Trophoblast cell (in vitro differentiated cells and primary cell): ENCODE data around the gene UFD1.

Experiments
- DNase-seq, 2 donors: peaks; one replicate each; pipeline ENCODE4 v3.0.0-alpha.2; 2016
- H2AFZ ChIP-seq: 2 replicates; pipeline ENCODE4 v1.6.1; 2013; ENCODE audit warnings: low read length, moderate library complexity, mild to moderate bottlenecking; ENCODE audit not compliant: insufficient read depth, poor library complexity
- H2AK5ac ChIP-seq: 2 replicates; pipeline ENCODE4 v1.6.1; 2013; ENCODE audit warnings: mild to moderate bottlenecking, low read length
- H2BK120ac ChIP-seq: 2 replicates; pipeline ENCODE4 v1.6.1; 2013; ENCODE audit warnings: low read length, mild to moderate bottlenecking, moderate library complexity; ENCODE audit not compliant: insufficient read depth, poor library complexity
- H2BK12ac ChIP-seq: 2 replicates; pipeline ENCODE4 v1.6.1; 2013; ENCODE audit warnings: mild to moderate bottlenecking, low read length, moderate library complexity
- H2BK5ac ChIP-seq: 2 replicates; pipeline ENCODE4 v1.6.1; 2013; ENCODE audit warnings: low read length, low read depth, moderate library complexity, mild to moderate bottlenecking; ENCODE audit not compliant: poor library complexity
- H3K14ac ChIP-seq: 2 replicates; pipeline ENCODE4 v1.6.1; 2013; ENCODE audit warnings: mild to moderate bottlenecking, low read length
- H3K18ac ChIP-seq: 2 replicates; pipeline ENCODE4 v1.6.1; 2013; ENCODE audit warnings: mild to moderate bottlenecking, low read length
- H3K23ac ChIP-seq: 2 replicates; pipeline ENCODE4 v1.6.1; 2013; ENCODE audit warnings: low read length
- H3K27ac ChIP-seq: 2 replicates; pipeline ENCODE4 v1.5.1; 2013; ENCODE audit warnings: low read depth, mild to moderate bottlenecking, inconsistent platforms, low read length, moderate library complexity
- H3K27me3 ChIP-seq: 2 replicates; pipeline ENCODE4 v1.6.1; 2013; ENCODE audit warnings: inconsistent platforms, mild to moderate bottlenecking, low read length, moderate library complexity; ENCODE audit not compliant: insufficient read depth
- H3K36me3 ChIP-seq, 2 experiments: 1 replicate in 1 of 2; 2 replicates in 1 of 2; pipeline ENCODE4 v1.6.1; 2013; ENCODE audit warnings: low read length in 2 of 2, mild to moderate bottlenecking in 2 of 2, moderate library complexity in 1 of 2; ENCODE audit not compliant: insufficient read depth in 2 of 2, control insufficient read depth in 1 of 2
- H3K4ac ChIP-seq: 2 replicates; pipeline ENCODE4 v1.6.1; 2013; ENCODE audit warnings: low read depth, mild to moderate bottlenecking, low read length, moderate library complexity
- H3K4me1 ChIP-seq, 2 experiments: 1 replicate in 1 of 2; 2 replicates in 1 of 2; pipeline ENCODE4 v1.6.1; 2013; ENCODE audit warnings: low read length in 2 of 2, mild to moderate bottlenecking in 2 of 2, moderate library complexity in 1 of 2; ENCODE audit not compliant: insufficient read depth in 2 of 2, control insufficient read depth in 1 of 2
- H3K4me2 ChIP-seq: 2 replicates; pipeline ENCODE4 v1.6.1; 2013; ENCODE audit warnings: inconsistent platforms, mild to moderate bottlenecking, low read length, moderate library complexity
- H3K4me3 ChIP-seq: 2 replicates; pipeline ENCODE4 v1.5.1; 2013; ENCODE audit warnings: mild to moderate bottlenecking, low read depth, low read length, inconsistent platforms
- H3K79me1 ChIP-seq: one replicate; pipeline ENCODE4 v1.6.1; 2013; ENCODE audit warnings: low read length
- H3K79me2 ChIP-seq: 2 replicates; pipeline ENCODE4 v1.6.1; 2013; ENCODE audit warnings: low read length, mild to moderate bottlenecking; ENCODE audit not compliant: control insufficient read depth, insufficient read depth, poor library complexity
- H3K9ac ChIP-seq: 2 replicates; pipeline ENCODE4 v1.6.1; 2013; ENCODE audit warnings: mild to moderate bottlenecking, low read length
- H3K9me3 ChIP-seq: 2 replicates; pipeline ENCODE4 v1.6.1; 2013; ENCODE audit warnings: low read depth, mild to moderate bottlenecking, control low read depth, inconsistent platforms, low read length; ENCODE audit not compliant: insufficient read depth
- H4K12ac ChIP-seq: 2 replicates; pipeline ENCODE4 v1.6.1; 2013; ENCODE audit warnings: low read depth, mild to moderate bottlenecking, low read length, moderate library complexity
- H4K8ac ChIP-seq: 2 replicates; pipeline ENCODE4 v1.6.1; 2013; ENCODE audit warnings: low read depth, mild to moderate bottlenecking, low read length, moderate library complexity
- H4K91ac ChIP-seq: one replicate; pipeline ENCODE4 v1.6.1; 2013; ENCODE audit warnings: low read depth, mild to moderate bottlenecking, low read length, moderate library complexity
- WGBS: extraction: QIAGEN DNeasy Blood & Tissue Kit; methylation state at CpG from one replicate; pipeline ENCODE4 v1.1.7; 2013; ENCODE audit warnings: missing lambda C conversion rate; ENCODE audit not compliant: insufficient read length, insufficient coverage; ENCODE audit errors: extremely low coverage; 5-methylcytosine and 5-hydroxymethylcytosine counted together

UFD1 gene

GRCh38 chr22:19419464-19420178 is 59.4 kb downstream of the UFD1 start:
- no peaks in the 10 kb centered on the region for H3K79me1 ChIP-seq
- no peak overlapping the region for H2BK120ac ChIP-seq
- no peak overlapping the region for H2BK5ac ChIP-seq
- no peak overlapping the region for H3K4me3 ChIP-seq
- H3K9me3 ChIP-seq: no peaks in the 10 kb centered on the region
- H4K91ac ChIP-seq: no peak overlapping the region
- no peak overlapping the region for H2AFZ ChIP-seq
- DNase-seq: no peak
- H3K36me3 ChIP-seq: peaks cover 0 to 2% of the 10 kb centered on the region in 2 experiments
- H3K9ac ChIP-seq: no peak overlapping the region
- peaks cover 9 to 12% of the 10 kb centered on the region in 2 experiments for H3K4me1 ChIP-seq
- no peak overlapping the region for H4K12ac ChIP-seq
- H2BK12ac ChIP-seq: no peak overlapping the region
- H3K27me3 ChIP-seq: no peaks in the 10 kb centered on the region
- H3K14ac ChIP-seq: no peak overlapping the region
- H3K27ac ChIP-seq: no peak overlapping the region
- H3K18ac ChIP-seq: no peak overlapping the region
- peaks cover 2% of the 10 kb centered on the region for H3K79me2 ChIP-seq
- no peak overlapping the region for H3K4me2 ChIP-seq
- H2AK5ac ChIP-seq: no peak overlapping the region
- H3K23ac ChIP-seq: no peak overlapping the region
- H3K4ac ChIP-seq: no peak overlapping the region
- WGBS: no CpG with 5 or more reads among the region's 5 CpGs
- no peak overlapping the region for H4K8ac ChIP-seq

GRCh38 chr22:19419086-19419463 is 59.9 kb downstream of the UFD1 start:
- Histone ChIP-seq H3K79me2 (no peaks in the 10 kb centered on the region), H3K4me2 (no peak overlapping the region), H3K14ac (no peak overlapping the region), H3K79me1 (no peaks in the 10 kb centered on the region), H3K9me3 (no peaks in the 10 kb centered on the region), H3K9ac (no peak overlapping the region), H4K8ac (no peak overlapping the region), H3K4ac (peak overlapping the region; percentile 1), H3K4me1 (peaks cover 10 to 12% of the 10 kb centered on the region in 2 experiments), H4K91ac (no peak overlapping the region), H3K18ac (no peak overlapping the region), H3K23ac (no peak overlapping the region), H3K4me3 (no peak overlapping the region), H3K27me3 (no peaks in the 10 kb centered on the region), H2AK5ac (no peak overlapping the region), H2BK120ac (no peak overlapping the region), H4K12ac (no peak overlapping the region), H3K27ac (no peak overlapping the region), H2BK12ac (no peak overlapping the region), H3K36me3 (no peaks in the 10 kb centered on the region), H2BK5ac (no peak overlapping the region), H2AFZ (no peak overlapping the region)
- no peak for DNase-seq
- no CpG with 5 or more reads among the region's 5 CpGs for WGBS

- no peaks in the 10 kb centered on the region for H3K27me3 ChIP-seq
- no peak overlapping the region for H2BK12ac ChIP-seq
- H2BK5ac ChIP-seq: no peak overlapping the region
- H4K8ac ChIP-seq: no peak overlapping the region
- no peak overlapping the region for H3K18ac ChIP-seq
- no peak overlapping the region for H2AFZ ChIP-seq
- no peak overlapping the region for H2BK120ac ChIP-seq
- DNase-seq: no peak
- no peak overlapping the region for H3K23ac ChIP-seq
- no peaks in the 10 kb centered on the region for H3K79me1 ChIP-seq
- H3K36me3 ChIP-seq: peaks cover 4 to 16% of the 10 kb centered on the region in 2 experiments
- no peak overlapping the region for H4K91ac ChIP-seq
- no peak overlapping the region for H3K9ac ChIP-seq
- H3K4me2 ChIP-seq: no peak overlapping the region
- H3K27ac ChIP-seq: no peak overlapping the region
- no peak overlapping the region for H3K14ac ChIP-seq
- no peak overlapping the region for H4K12ac ChIP-seq
- no peak overlapping the region for H3K4ac ChIP-seq
- H3K79me2 ChIP-seq: no peaks in the 10 kb centered on the region
- no peaks in the 10 kb centered on the region for H3K9me3 ChIP-seq
- WGBS: no CpG with 5 or more reads among the region's 4 CpGs
- H2AK5ac ChIP-seq: no peak overlapping the region
- no peak overlapping the region for H3K4me3 ChIP-seq
- peaks cover 3 to 7% of the 10 kb centered on the region in 2 experiments for H3K4me1 ChIP-seq
Measured at GRCh38 chr22:19412923-19413322, 66.1 kb downstream of the UFD1 start.

GRCh38 chr22:19412478-19412877 is 66.5 kb downstream of the UFD1 start:
- H3K14ac ChIP-seq: no peak overlapping the region
- H4K8ac ChIP-seq: no peak overlapping the region
- H3K4me2 ChIP-seq: no peak overlapping the region
- no peaks in the 10 kb centered on the region for H3K79me1 ChIP-seq
- no peak overlapping the region for H3K27ac ChIP-seq
- H2BK5ac ChIP-seq: no peak overlapping the region
- no peaks in the 10 kb centered on the region for H3K9me3 ChIP-seq
- no peaks in the 10 kb centered on the region for H3K27me3 ChIP-seq
- no peak overlapping the region for H3K4me3 ChIP-seq
- H3K36me3 ChIP-seq: peaks cover 8 to 20% of the 10 kb centered on the region in 2 experiments
- no peak overlapping the region for H2BK12ac ChIP-seq
- WGBS: no CpG with 5 or more reads among the region's 4 CpGs
- no peak overlapping the region for H4K91ac ChIP-seq
- no peaks in the 10 kb centered on the region for H3K79me2 ChIP-seq
- DNase-seq: no peak
- H4K12ac ChIP-seq: no peak overlapping the region
- no peak overlapping the region for H3K23ac ChIP-seq
- H3K18ac ChIP-seq: peak overlapping the region; percentile 7
- no peak overlapping the region for H2AK5ac ChIP-seq
- no peak overlapping the region for H3K9ac ChIP-seq
- H2AFZ ChIP-seq: no peak overlapping the region
- H3K4ac ChIP-seq: no peak overlapping the region
- no peak overlapping the region for H2BK120ac ChIP-seq
- H3K4me1 ChIP-seq: peaks cover 3 to 10% of the 10 kb centered on the region in 2 experiments
